ENCODE results near the gene SPP2.

Gene SPP2

GRCh38 chr2:234022424-234022823, 28.1 kb upstream of the SPP2 start:
- H3K9ac ChIP-seq (ENCODE audit: low read depth in 1 of 2, low read length in 2 of 2): no peak overlapping the region
- no peaks in the 10 kb centered on the region for H3K9me3 ChIP-seq (ENCODE audit: control insufficient read depth in 2 of 2, low read length in 2 of 2)
- no peaks in the 10 kb centered on the region for H3K36me3 ChIP-seq (ENCODE audit: control insufficient read depth in 2 of 2, insufficient read depth in 2 of 2, low read length in 2 of 2)
- H3K27me3 ChIP-seq (ENCODE audit: control insufficient read depth in 2 of 2, insufficient read depth in 2 of 2, low read length in 2 of 2): peaks cover 0 to 2% of the 10 kb centered on the region in 2 donors
- H3K4me3 ChIP-seq (ENCODE audit: low read length in 2 of 2): no peak overlapping the region
- H3K4me1 ChIP-seq (ENCODE audit: control insufficient read depth in 2 of 2, insufficient read depth in 2 of 2, low read length in 2 of 2): no peaks in the 10 kb centered on the region
- H3K27ac ChIP-seq (ENCODE audit: low read depth in 2 of 2, low read length in 2 of 2): no peak overlapping the region

- H3K27ac ChIP-seq (ENCODE audit: low read depth in 2 of 2, low read length in 2 of 2): no peak overlapping the region
- peaks cover 0 to 2% of the 10 kb centered on the region in 2 donors for H3K27me3 ChIP-seq (ENCODE audit: control insufficient read depth in 2 of 2, insufficient read depth in 2 of 2, low read length in 2 of 2)
- no peaks in the 10 kb centered on the region for H3K36me3 ChIP-seq (ENCODE audit: control insufficient read depth in 2 of 2, insufficient read depth in 2 of 2, low read length in 2 of 2)
- no peak overlapping the region for H3K9ac ChIP-seq (ENCODE audit: low read depth in 1 of 2, low read length in 2 of 2)
- no peaks in the 10 kb centered on the region for H3K9me3 ChIP-seq (ENCODE audit: control insufficient read depth in 2 of 2, low read length in 2 of 2)
- no peaks in the 10 kb centered on the region for H3K4me1 ChIP-seq (ENCODE audit: control insufficient read depth in 2 of 2, insufficient read depth in 2 of 2, low read length in 2 of 2)
- H3K4me3 ChIP-seq (ENCODE audit: low read length in 2 of 2): no peak overlapping the region
Measured at GRCh38 chr2:234024304-234024703, 26.2 kb upstream of the SPP2 start.

GRCh38 chr2:234025466-234025865, 25.0 kb upstream of the SPP2 start:
- H3K27me3 ChIP-seq (ENCODE audit: control insufficient read depth in 2 of 2, insufficient read depth in 2 of 2, low read length in 2 of 2): peaks cover 0 to 2% of the 10 kb centered on the region in 2 donors
- no peak overlapping the region for H3K9ac ChIP-seq (ENCODE audit: low read depth in 1 of 2, low read length in 2 of 2)
- H3K36me3 ChIP-seq (ENCODE audit: control insufficient read depth in 2 of 2, insufficient read depth in 2 of 2, low read length in 2 of 2): no peaks in the 10 kb centered on the region
- no peaks in the 10 kb centered on the region for H3K9me3 ChIP-seq (ENCODE audit: control insufficient read depth in 2 of 2, low read length in 2 of 2)
- peak overlapping the region; percentile 1 to 44 for H3K4me3 ChIP-seq (ENCODE audit: low read length in 2 of 2)
- no peak overlapping the region for H3K27ac ChIP-seq (ENCODE audit: low read depth in 2 of 2, low read length in 2 of 2)
- no peaks in the 10 kb centered on the region for H3K4me1 ChIP-seq (ENCODE audit: control insufficient read depth in 2 of 2, insufficient read depth in 2 of 2, low read length in 2 of 2)

GRCh38 chr2:234025891-234026401, 24.6 kb upstream of the SPP2 start:
- Histone ChIP-seq H3K9me3 (ENCODE audit: control insufficient read depth in 2 of 2, low read length in 2 of 2) (no peaks in the 10 kb centered on the region), H3K36me3 (ENCODE audit: control insufficient read depth in 2 of 2, insufficient read depth in 2 of 2, low read length in 2 of 2) (no peaks in the 10 kb centered on the region), H3K27ac (ENCODE audit: low read depth in 2 of 2, low read length in 2 of 2) (no peak overlapping the region), H3K27me3 (ENCODE audit: control insufficient read depth in 2 of 2, insufficient read depth in 2 of 2, low read length in 2 of 2) (peaks cover 0 to 2% of the 10 kb centered on the region in 2 donors), H3K4me1 (ENCODE audit: control insufficient read depth in 2 of 2, insufficient read depth in 2 of 2, low read length in 2 of 2) (no peaks in the 10 kb centered on the region), H3K9ac (ENCODE audit: low read depth in 1 of 2, low read length in 2 of 2) (no peak overlapping the region), H3K4me3 (ENCODE audit: low read length in 2 of 2) (peak overlapping the region; percentile 1 to 44)

DNA sequence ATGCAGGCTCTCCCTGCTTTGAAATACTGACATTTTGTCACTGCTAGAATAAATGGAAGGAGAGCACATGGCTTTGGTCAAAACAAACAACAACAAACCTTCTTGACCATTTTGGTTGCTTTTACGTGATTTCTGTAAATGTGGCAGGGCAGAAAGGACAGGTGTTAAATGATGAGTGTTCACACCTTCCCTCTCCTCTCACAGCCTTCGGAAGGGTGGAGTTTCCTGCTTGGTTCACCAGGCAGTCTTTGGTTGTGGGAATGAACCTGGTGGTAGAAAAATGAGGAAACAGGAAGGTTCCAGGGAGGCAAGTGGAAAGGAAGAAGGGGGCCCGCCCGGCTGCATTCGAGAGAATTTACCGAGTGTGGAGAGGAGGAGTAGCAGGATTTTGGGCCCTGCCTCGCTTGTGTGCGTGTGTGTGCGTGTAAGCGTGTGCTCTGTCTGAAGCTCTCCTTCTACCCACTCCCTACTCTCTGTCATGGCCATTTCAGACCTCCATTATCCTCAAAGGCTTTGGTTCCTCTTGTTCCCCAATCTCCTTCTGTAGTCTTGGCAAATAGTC, 23.7 kb upstream of the SPP2 start:
- Histone ChIP-seq H3K27ac (ENCODE audit: low read depth in 2 of 2, low read length in 2 of 2) (no peak overlapping the region), H3K4me1 (ENCODE audit: control insufficient read depth in 2 of 2, insufficient read depth in 2 of 2, low read length in 2 of 2) (no peaks in the 10 kb centered on the region), H3K9ac (ENCODE audit: low read depth in 1 of 2, low read length in 2 of 2) (no peak overlapping the region), H3K4me3 (ENCODE audit: low read length in 2 of 2) (no peak overlapping the region), H3K27me3 (ENCODE audit: control insufficient read depth in 2 of 2, insufficient read depth in 2 of 2, low read length in 2 of 2) (peaks cover 0 to 2% of the 10 kb centered on the region in 2 donors), H3K36me3 (ENCODE audit: control insufficient read depth in 2 of 2, insufficient read depth in 2 of 2, low read length in 2 of 2) (no peaks in the 10 kb centered on the region), H3K9me3 (ENCODE audit: control insufficient read depth in 2 of 2, low read length in 2 of 2) (no peaks in the 10 kb centered on the region)

DNA sequence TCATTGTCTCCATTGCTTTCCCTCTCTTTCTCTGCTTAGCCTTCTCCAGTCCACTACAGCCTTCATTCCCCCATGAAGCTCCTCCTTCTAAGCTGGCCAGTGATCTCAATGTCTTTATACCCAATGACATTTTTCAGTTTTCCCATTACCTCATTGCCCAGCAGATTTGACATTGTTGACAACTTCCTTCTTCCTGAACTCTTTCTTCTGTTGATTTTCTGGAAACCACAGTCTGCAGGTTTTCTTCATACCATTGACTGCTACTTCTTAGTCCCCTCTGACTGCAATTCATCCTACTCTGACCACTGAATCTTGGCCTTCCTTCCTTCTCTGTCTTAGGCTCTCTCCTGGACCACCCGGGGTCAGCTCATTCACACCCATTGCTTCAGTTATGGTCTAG, 22.9 kb upstream of the SPP2 start:
- H3K27ac ChIP-seq (ENCODE audit: low read depth in 2 of 2, low read length in 2 of 2): no peak overlapping the region
- H3K9me3 ChIP-seq (ENCODE audit: control insufficient read depth in 2 of 2, low read length in 2 of 2): no peaks in the 10 kb centered on the region
- peaks cover 0 to 2% of the 10 kb centered on the region in 2 donors for H3K27me3 ChIP-seq (ENCODE audit: control insufficient read depth in 2 of 2, insufficient read depth in 2 of 2, low read length in 2 of 2)
- H3K4me1 ChIP-seq (ENCODE audit: control insufficient read depth in 2 of 2, insufficient read depth in 2 of 2, low read length in 2 of 2): no peaks in the 10 kb centered on the region
- H3K36me3 ChIP-seq (ENCODE audit: control insufficient read depth in 2 of 2, insufficient read depth in 2 of 2, low read length in 2 of 2): no peaks in the 10 kb centered on the region
- no peak overlapping the region for H3K4me3 ChIP-seq (ENCODE audit: low read length in 2 of 2)
- H3K9ac ChIP-seq (ENCODE audit: low read depth in 1 of 2, low read length in 2 of 2): no peak overlapping the region

GRCh38 chr2:234029150-234029733, 21.3 kb upstream of the SPP2 start:
- Histone ChIP-seq H3K4me1 (ENCODE audit: control insufficient read depth in 2 of 2, insufficient read depth in 2 of 2, low read length in 2 of 2) (no peaks in the 10 kb centered on the region), H3K36me3 (ENCODE audit: control insufficient read depth in 2 of 2, insufficient read depth in 2 of 2, low read length in 2 of 2) (no peaks in the 10 kb centered on the region), H3K27ac (ENCODE audit: low read depth in 2 of 2, low read length in 2 of 2) (no peak overlapping the region), H3K4me3 (ENCODE audit: low read length in 2 of 2) (no peak overlapping the region), H3K9ac (ENCODE audit: low read depth in 1 of 2, low read length in 2 of 2) (no peak overlapping the region), H3K27me3 (ENCODE audit: control insufficient read depth in 2 of 2, insufficient read depth in 2 of 2, low read length in 2 of 2) (peaks cover 0 to 2% of the 10 kb centered on the region in 2 donors), H3K9me3 (ENCODE audit: control insufficient read depth in 2 of 2, low read length in 2 of 2) (peaks cover 0 to 3% of the 10 kb centered on the region in 2 donors)

DNA sequence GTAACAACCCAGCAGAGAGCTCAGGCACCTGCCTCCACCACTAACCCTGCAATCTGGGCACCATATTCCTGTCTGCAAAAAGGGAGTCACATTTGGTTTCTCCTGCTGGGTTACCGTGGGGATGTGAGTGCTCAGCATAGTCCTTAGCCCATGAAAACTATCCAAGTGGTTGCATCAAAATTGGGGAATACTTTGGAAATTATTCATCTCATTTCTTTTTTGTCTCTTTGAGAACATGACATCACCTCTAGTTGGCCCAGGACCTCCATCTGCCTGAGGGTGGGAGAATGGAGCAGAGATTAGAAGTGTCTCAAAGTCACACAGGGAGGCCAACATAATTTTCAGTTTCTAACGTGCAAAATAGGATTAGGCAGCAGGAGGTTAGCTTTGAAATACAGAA, 19.3 kb upstream of the SPP2 start:
- no peaks in the 10 kb centered on the region for H3K36me3 ChIP-seq (ENCODE audit: control insufficient read depth in 2 of 2, insufficient read depth in 2 of 2, low read length in 2 of 2)
- H3K27me3 ChIP-seq (ENCODE audit: control insufficient read depth in 2 of 2, insufficient read depth in 2 of 2, low read length in 2 of 2): peaks cover 0 to 2% of the 10 kb centered on the region in 2 donors
- no peaks in the 10 kb centered on the region for H3K4me1 ChIP-seq (ENCODE audit: control insufficient read depth in 2 of 2, insufficient read depth in 2 of 2, low read length in 2 of 2)
- peaks cover 0 to 3% of the 10 kb centered on the region in 2 donors for H3K9me3 ChIP-seq (ENCODE audit: control insufficient read depth in 2 of 2, low read length in 2 of 2)
- no peak overlapping the region for H3K4me3 ChIP-seq (ENCODE audit: low read length in 2 of 2)
- no peak overlapping the region for H3K27ac ChIP-seq (ENCODE audit: low read depth in 2 of 2, low read length in 2 of 2)
- H3K9ac ChIP-seq (ENCODE audit: low read depth in 1 of 2, low read length in 2 of 2): no peak overlapping the region

DNA sequence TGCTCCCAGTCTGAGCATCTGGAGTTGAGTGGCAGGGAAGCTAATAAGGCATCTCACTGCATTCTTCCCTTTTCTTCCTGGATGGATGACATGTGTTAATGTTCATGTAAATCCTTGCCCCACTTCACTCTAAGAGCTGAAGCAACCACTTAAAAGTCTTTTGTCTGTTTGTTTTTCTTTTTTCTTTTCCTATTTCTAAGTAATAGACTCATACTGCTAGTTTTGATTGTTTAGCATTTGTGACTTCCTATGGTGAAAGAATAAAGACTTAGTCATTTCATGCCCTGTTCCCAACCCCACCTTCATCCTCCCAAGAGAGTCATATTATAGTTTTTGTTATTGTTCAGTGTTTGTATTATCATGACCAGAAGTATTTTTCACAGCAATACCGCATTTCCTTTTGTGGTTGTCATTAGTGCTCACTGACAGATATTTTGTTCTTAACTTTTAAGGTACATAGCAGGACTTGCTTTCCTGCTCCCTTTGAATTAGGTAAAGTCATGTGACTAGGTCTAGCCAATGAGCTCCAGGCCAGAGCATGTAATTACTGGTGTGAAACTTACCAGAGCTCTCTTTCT, 18.1 kb upstream of the SPP2 start:
- no peak overlapping the region for H3K4me3 ChIP-seq (ENCODE audit: low read length in 2 of 2)
- H3K9me3 ChIP-seq (ENCODE audit: control insufficient read depth in 2 of 2, low read length in 2 of 2): peaks cover 0 to 3% of the 10 kb centered on the region in 2 donors
- H3K9ac ChIP-seq (ENCODE audit: low read depth in 1 of 2, low read length in 2 of 2): no peak overlapping the region
- H3K27me3 ChIP-seq (ENCODE audit: control insufficient read depth in 2 of 2, insufficient read depth in 2 of 2, low read length in 2 of 2): no peaks in the 10 kb centered on the region
- no peaks in the 10 kb centered on the region for H3K36me3 ChIP-seq (ENCODE audit: control insufficient read depth in 2 of 2, insufficient read depth in 2 of 2, low read length in 2 of 2)
- H3K4me1 ChIP-seq (ENCODE audit: control insufficient read depth in 2 of 2, insufficient read depth in 2 of 2, low read length in 2 of 2): no peaks in the 10 kb centered on the region
- H3K27ac ChIP-seq (ENCODE audit: low read depth in 2 of 2, low read length in 2 of 2): no peak overlapping the region

DNA sequence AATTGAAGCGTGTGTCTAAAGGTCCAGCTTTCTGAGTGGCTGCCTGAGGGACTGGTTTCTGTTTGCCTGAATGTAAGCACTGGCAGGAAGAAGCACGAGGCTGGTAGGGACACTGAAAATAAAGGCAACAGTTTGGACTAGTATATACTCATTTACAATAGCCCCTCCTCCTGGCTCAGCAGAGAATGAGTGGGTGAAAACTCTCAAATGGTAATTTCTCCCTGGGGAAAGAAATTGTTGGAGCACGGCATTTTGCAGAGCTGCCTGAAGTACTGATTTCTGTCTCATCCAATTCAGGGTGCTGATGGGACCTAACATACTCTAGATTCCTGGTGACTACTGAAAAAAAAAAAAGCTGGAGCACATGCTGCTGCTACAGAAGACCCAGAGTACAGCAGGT, 17.3 kb upstream of the SPP2 start:
- no peaks in the 10 kb centered on the region for H3K36me3 ChIP-seq (ENCODE audit: control insufficient read depth in 2 of 2, insufficient read depth in 2 of 2, low read length in 2 of 2)
- no peaks in the 10 kb centered on the region for H3K27me3 ChIP-seq (ENCODE audit: control insufficient read depth in 2 of 2, insufficient read depth in 2 of 2, low read length in 2 of 2)

More for the DNA sequence above, 17.3 kb upstream of the SPP2 start:
- H3K4me3 ChIP-seq (ENCODE audit: low read length in 2 of 2): no peak overlapping the region
- H3K27ac ChIP-seq (ENCODE audit: low read depth in 2 of 2, low read length in 2 of 2): no peak overlapping the region
- no peaks in the 10 kb centered on the region for H3K4me1 ChIP-seq (ENCODE audit: control insufficient read depth in 2 of 2, insufficient read depth in 2 of 2, low read length in 2 of 2)
- peaks cover 0 to 3% of the 10 kb centered on the region in 2 donors for H3K9me3 ChIP-seq (ENCODE audit: control insufficient read depth in 2 of 2, low read length in 2 of 2)
- no peak overlapping the region for H3K9ac ChIP-seq (ENCODE audit: low read depth in 1 of 2, low read length in 2 of 2)
